Right kidney (tissue), 1 donor: ENCODE data around the gene XXYLT1.
A peak's percentile ranks its signal among the peaks of the same experiment; 100 is the strongest.
"Not testable (repeated sequence)": the region's sequence is repeated elsewhere in the genome, so short reads cannot be mapped to it uniquely, and the experiment has no call there.

Experiments
- DNase-seq: peaks from one replicate; pipeline ENCODE4 v3.0.0-alpha.2; 2016

XXYLT1 gene

DNA sequence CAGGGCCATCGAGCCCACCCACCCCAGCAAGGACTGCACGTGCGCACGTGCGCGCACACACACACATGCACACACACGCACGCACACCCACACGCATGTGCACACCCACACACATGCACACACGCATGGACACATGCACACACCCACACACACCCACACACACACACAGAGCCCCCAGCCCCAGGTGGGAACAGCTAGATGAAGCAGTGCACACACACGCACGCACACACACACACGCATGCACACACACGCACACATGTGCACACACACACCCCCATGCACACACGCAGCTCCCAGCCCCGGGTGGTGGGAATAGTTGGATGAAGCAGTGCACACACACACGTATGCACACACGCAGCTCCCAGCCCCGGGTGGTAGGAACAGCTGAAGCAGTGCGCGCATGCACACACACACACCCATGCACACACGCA is 158.6 kb downstream of the XXYLT1 start:
- DNase-seq = no peak

DNA sequence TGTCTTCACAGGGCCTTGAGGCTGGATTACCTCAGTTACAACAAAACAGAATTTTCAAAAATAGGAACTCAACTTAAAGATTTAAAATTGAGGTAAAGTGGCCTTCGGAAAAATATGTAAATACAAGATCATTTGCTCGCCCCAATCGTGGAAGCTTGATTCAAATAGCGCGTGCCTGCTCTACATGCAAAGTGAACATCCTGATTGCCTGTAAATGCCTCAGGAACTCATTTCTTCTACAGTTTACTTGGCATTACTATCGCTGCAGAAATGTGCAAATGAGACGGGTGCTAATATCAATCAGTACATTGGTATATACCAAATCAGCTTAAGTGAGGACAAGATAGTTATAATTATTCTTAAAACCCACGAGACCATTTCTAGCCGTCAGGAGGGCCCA is 159.2 kb downstream of the XXYLT1 start:
- no peak for DNase-seq

DNA sequence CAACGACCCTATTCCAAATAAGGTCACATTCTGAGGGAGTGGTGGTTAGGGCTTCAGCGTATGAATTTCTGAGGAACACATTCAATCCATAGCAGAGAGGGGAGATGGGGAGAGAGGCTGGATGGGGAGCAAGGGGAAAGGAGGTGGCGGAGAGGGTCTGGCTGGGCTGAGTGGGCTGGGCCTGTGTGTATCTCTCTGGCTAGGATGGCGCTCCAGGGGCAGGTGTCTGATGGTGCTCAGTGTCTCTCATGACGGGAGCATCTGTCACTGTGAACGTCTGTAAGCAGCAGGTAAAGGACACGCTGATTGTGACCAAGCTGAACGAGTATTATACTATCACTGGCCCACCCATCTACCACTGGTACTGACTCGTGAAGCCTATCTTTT is 159.6 kb downstream of the XXYLT1 start:
- DNase-seq = no peak

DNA sequence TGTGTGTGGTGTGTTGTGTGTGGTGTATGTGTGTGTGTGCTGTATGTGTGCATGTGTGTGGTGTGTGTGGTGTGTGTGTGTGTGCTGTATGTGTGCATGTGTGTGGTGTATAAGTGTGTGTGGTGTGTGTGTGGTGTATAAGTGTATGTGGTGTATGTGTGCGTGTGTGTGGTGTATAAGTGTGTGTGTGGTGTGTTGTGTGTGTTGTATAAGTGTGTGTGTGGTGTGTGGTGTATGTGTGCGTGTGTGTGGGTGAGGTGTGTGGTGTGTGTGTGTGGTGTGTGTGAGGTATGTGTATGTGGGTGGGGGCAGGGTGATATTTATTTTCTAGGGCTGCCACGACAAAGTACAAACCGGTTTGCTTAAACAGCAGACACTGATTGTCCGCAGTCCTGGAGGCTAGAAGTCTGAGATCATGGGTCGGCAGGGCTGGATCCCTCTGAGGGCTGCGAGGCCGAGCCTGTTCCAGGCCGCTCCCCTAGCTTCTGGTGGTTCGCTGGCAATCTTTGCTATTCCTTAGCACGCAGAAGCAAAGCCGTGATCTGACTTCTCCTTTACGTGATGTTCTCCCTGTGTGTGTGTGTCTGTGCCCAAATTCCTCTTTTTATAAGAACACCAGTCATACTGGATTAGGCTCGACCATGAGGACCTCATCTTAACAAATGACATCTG is 160.2 kb downstream of the XXYLT1 start:
- no peak for DNase-seq

DNA sequence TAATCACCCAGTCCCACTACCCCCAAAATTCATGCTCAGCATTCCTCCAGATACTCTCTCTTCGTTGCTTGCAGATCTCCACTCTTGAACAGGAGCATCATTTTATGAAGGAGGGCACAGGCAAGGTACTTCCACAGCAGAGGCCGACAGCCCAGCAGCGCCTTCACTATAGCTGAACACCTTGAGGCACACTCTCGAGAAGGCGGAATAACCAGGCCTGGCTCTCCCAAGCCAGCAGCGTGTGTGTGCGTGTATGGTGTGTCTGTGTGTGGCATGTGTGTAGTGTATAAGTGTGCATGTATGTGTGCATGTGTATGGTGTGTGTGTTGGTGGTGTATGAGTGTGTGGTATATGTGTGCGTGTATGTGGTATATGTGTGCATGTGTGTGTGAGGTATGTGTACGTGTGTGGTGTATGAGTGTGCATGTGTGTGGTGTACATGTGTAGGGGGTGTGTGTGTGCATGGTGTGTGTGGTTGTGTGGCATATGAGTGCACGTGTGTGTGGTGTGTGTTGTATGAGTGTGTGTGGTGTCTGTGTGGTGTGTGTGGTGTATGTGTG is 161.8 kb downstream of the XXYLT1 start:
- DNase-seq = no peak

DNA sequence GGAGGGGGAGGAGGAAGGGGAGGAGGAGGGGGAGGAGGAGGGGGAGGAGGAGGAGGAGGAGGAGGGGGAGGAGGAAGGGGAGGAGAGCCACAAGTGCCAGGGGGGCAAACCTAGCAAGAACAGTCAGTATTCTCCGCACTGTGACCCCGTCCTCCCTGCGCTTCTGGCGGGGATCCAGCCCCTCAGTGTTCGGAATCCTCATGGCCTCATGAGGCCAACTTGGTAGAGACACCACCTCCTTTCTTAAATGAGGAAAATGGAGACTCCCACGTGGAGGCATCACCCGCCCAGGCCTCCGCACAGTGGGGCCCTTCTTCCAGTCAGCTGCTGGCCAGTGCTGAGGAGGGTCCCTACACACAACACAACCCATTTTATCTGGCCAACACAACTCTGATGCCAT is 163.4 kb downstream of the XXYLT1 start:
- no peak for DNase-seq

DNA sequence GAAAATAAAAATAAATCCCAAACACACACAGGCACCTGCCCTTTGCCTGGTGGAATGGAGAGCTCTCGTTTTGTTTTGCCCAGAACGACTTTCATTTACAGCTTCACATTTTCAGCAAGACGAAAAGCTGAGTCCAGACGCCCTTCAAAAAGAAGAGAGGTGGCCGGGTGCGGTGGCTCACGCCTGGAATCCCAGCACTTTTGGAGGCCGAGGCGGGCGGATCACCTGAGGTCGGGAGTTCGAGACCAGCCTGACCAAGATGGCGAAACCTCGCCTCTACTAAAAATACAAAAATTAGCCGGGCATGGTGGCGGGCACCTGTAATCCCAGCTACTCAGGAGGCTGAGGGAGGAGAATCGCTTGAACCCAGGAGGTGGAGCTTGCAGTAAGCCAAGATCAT is 163.9 kb downstream of the XXYLT1 start:
- DNase-seq = not testable (repeated sequence)

DNA sequence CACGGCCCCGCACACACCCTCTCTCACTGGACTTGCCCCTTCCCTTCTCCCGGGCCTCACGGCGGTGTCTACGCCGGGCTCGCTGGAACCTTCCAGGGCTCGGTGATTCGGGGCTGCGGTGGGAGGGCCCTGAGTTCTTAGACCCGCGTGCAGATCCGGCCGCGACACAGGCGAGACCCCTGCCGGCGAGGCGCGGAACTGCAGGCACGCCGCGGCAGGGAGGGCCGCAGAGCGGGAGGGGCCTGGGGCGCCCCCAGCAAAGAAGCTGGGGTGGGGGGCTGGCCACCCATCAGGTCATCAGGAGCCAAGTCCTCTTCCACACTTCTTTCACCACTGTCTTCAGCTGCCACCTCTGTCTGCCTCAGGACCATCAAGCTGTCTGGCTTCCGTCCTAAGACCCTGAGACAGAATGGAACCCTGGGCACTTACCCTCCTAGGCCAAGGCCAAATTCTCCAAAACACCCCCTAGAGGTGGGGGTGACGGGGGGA is 164.5 kb downstream of the XXYLT1 start:
- peak; percentile 75 for DNase-seq

DNA sequence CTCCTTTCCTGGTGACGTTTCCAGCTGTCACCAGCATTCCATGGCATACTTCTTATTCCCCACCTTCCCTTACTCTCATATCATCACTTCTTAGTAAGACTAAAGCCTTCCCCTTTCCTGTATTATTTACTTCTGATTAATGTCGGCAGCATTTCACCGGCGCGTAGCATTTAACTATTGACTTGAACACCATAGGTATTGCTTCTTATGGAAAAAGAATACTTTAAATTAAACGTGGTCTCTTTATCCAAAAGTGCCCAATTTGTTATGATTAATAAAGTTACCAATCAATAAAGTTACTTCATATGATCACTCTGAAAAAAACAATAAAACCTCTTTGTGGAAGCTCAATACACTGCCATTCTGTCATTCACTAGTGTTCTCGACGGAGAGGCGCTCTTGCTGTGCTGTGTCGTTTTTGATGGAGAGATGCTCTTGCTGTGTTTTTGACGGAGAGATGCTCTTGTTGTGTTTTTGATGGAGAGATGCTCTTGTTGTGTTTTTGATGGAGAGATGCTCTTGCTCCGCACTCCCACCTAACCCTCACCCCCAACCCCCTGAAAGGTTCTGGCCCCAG is 165.0 kb downstream of the XXYLT1 start:
- no peak for DNase-seq

DNA sequence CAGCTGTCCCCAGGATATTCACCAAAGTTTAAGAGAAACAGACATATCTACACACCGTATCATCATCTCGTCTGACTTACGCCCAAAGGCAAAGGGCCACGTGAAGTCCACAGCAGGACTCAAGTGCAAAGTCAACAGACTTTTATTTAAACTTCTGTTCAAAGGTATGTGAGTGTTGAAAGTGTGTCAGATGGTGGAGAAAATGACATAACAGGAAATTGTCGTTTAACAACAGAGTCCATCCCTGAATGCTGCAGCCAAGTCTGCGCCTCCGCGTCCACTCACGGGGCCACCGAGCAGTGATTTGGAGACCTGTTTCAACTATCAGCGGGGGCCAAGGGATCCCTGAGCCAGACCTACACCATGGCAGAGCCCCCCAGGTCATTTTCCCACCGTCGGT is 165.6 kb downstream of the XXYLT1 start:
- DNase-seq = no peak

DNA sequence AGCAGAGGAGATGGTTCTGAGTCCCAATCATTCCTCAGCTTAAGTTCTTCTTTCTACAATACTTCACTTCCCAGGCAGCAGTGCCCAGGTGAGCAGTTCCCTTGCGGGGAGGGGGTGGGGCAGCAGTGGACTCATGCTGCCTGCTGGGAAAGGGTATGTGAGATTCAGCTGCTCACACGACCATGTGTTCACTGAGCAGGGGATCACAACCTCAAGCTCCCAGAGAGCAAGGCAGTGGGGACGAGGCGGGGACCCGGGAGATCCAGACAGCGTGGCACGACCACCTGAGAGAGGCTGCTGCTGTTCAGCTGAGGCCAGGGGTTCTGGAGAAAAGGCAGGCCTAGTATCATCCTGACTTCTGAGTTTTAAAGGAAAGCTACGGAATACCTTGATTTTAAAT is 166.6 kb downstream of the XXYLT1 start:
- DNase-seq = no peak

DNA sequence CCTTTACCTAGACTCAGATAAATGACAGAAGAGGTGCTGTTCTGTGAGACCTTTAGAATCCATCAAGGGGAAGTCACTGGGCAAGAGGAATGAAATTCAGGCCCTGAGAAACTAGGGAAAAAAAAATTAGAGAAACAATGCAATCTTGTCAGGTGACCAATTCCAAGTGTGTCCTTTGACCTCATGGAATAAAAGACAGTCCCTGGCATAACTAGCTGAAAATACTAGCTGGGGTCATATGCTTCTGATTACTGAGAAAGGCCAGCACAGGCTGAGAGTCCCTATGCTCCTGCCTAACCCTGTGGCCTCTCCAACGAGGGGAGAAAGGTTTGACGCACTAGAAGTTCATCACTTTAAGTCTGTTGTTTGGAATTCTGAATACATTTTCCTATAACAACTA is 167.3 kb downstream of the XXYLT1 start:
- no peak for DNase-seq

DNA sequence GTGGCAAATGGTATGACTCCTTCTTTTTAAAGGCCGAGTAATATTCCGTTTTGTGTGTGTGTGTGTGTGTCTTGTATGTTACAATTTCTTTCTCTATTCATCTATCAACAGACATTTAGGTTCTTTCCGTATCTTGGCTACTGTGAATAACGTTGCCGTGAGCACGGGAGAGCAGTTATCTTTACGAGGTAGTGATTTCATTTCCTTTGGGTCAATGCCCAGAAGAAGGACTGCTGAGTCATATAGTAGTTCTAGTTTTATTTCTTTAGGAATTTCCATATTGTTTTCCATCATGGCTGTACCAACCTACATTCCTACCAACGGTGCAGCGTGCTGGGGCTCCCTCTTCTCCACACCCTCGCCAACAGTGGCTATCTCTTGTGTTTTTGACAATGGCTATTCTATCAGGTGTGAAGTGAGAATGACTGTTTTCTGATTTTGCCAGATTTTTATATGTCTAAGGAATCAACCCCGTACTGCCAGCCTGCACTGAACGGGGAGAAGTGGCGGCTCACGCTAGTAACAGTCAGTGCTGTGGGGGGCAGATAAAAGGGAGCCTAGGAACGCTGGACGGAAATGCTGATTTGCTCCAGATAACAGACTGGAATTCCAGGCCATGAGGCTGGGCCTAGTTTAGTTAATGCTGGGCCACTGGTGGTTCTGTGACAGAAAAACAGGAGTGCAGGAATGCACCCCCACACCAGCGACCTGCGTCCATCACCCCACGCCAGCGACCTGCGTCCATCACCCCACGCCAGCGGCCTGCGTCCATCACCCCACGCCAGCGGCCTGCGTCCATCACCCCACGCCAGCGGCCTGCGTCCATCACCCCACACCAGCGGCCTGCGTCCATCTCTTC is 168.1 kb downstream of the XXYLT1 start:
- DNase-seq = no peak

DNA sequence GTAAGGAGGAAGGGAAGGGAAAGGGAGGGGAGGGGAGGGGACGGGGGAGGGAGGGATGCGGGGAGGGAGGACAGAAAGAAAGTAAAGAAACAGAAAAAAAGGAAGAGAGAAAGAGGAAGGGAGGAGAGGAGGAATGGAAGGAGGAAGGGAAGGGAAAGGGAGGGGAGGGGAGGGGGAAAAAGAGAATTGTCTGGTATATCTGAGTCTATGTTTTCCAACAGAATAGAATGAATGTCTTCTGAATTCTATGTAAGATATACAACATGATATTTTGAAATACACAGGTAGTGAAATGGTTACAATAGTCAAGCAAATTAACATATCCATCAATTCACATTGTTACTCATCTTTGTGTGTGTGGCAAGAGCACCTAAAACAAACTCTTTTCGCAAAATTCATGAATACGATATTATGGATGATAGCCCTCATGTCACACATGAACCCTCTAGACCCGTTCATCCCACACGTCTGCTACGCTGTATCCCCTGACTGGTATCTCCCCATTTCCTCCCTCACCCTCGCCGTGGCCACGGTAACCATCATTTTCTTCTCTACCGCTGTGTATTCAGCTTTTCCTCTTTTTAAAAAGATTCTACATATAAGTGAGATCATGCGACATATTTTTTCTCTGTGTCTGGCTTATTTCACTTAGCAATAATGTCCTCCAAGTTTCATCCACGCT is 168.9 kb downstream of the XXYLT1 start:
- DNase-seq = no peak

DNA sequence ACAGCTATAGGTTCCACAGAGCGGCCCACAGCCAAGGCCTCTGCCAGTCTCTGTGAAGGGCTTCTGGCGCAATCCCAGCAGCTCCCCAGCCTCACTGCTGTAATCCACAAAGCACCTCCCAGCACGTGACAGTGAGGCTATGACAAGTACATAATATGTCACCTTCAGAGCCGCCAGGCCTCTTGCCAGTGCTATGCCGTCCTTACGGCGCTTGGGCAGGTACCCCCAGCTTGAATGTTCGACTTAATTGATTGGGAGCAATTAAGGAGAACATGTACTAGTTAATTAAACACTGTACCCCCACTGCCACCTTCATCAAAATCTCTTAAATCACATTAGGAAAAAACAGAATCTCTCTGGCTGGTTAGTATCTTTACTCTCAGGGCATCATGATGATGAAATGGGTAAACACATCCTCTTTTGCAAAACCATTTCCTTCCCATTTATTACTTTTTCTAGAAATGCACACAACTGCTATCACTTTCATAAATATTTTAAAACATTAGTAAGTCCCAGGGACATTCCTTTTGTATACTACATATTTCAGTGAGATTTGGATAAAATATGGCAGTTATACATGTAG is 169.9 kb downstream of the XXYLT1 start:
- DNase-seq = no peak

DNA sequence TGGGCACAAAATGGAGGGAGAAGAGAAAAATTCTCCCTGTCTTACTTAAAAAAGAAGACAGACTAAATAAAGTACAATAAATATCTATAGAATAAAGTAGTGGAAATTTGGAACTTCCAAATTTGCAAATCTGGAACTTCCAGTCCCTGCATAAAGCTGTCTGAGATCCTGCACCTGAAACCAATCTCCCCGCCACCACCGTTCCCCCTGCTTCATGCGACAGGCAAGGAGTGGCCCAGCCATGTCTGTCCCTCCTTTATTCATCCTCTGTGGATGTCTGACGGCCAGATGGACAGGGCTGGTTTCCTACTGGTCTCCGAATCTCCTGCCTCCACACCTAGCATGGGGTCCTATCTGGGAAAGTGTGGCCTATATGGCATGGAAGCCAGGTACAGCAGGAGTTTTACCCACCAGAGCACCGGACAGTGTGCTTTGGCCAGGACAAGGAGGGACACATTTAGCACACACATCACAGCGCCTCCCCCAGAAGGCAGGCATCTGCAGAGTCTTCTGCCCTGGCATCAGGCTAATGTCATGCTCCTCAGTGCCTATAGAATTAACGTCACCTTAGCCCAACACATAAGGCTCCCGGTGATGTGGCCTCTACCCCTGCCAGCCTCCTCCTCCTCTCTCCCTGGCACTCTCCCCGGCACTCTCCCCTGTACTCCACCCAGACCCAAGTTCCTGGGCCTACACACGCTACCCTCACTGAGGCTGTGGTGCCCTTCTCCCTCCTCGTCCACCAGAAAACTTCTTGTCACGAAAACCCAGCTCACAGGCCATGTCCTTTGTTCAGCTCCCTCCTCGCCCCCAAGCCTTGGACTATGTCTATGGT is 170.8 kb downstream of the XXYLT1 start:
- no peak for DNase-seq

DNA sequence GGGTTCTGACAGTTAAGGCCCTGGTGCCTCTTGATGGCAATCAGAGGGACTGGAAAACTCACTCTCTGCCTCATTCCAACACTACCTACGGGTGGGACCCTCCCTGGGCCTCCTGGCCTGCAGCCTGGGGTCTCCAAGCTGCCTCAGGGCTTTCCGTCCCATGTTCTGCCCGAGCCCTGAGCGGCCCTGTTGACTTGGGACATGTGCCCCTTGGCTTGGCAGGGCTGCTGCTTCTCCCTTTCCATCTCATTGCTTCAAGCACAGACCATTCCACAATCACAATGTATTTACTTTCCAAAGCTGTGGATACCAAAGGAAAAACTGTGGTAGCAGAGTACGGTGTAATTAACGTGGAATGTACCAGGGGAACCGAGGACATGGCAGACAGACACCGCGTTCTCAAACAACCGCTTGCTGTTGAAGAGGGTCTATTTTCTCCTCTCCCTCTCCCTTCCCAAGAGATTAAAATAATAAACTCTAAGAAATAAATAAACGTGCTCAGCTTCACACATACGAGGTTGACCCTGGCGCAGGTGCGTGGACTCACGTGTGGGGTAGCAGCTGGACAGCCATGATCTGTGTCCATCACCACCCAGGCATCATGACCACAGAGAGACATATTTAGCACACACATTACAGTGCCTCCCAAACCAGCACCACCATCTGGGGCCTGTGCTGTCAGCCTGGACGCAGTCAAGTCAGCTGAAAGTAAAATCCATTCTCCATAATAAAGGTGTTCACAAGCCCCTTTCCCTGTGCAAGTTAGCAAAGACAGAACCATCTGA is 172.0 kb downstream of the XXYLT1 start:
- no peak for DNase-seq

DNA sequence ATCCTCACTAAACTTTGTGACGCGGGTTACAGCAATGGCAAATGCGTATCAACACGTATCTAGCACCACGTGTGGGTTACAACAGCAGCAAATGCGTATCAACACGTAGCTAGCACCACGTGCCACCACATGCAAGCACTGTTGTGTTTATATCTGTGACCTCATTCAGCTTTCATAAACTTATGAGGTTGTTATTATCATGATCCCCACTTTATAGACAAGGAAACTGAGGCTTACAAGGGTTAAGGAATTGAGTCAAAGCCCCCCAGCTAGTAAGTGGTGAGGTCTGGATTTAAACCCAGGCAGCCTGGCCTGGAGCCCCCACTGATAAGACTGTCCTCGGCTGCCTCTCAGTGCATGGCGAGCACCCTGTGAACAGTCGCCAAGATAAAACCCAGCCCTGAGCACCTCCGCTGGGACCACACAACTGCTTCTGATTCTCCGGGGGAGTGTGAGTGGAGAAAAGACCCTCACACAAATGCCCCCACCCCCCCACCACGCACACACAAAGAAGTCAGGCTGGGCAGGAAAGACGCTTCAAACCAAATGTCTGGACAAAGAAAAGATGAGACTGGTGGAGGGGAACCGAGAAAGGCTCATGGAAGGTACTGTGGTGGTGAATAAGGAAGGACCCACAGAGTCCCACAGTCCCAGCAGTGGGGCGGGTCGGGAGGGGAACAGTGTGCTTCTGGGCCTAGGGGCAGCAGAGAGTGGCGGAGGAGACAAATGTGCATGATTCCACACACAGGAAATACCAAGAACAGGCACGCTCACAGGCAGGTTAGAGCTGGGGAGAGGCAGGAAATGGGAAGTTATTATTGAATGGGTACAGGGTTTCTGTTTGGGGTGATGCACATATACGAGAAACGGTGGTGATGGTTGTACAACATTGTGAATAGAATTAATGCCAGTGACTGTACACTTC is 173.4 kb downstream of the XXYLT1 start:
- DNase-seq = no peak
